ENCODE data around the gene DBP.
A peak's percentile ranks its signal among the peaks of the same experiment; 100 is the strongest.

DNA sequence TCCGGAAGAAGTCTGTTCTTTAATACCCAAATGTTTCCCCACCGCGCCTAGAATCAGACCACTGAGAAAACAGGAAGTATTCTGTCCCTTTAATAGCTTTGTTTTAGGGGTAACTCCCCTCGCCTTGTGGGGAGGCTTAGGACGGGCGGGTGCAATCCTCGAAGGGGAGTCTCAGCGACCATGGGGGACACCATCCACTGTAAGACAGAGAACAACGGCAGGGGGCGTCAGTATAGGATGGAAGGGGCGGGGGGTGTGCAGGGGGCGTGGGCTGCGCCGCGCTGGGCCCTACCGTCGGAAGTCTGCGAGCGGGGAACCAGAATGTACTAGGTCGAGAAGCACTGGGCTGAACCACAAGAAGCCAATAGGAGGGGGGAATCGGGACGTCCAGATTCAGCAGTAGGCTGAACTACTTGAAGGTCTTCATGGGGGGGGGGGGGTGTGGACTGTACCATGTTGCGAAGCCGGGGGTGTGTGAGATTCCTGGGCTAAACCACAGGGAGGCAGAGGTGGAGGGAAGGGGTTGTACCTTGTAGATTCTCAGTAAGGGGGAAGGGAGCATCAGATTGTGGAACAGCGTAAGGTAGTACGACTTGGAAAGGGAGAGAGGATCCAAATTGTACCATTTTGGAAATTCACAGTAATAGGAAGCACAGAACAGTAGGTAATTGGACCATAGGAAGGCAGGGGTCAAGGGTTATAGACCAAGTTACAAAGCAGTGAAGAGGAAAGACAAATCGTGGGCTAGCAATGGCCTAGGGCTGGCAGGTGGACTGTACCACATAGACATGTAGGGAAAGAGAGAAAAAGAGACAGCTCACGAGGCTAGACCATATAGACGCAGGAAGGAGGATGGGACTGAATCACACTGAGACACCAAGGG lies 1.0 kb upstream of the DBP start:
- TF ChIP-seq POLR2A (IDR thresholded peaks at IDR 0.05): peak; percentile 61
- TF ChIP-seq, protein P1, sequence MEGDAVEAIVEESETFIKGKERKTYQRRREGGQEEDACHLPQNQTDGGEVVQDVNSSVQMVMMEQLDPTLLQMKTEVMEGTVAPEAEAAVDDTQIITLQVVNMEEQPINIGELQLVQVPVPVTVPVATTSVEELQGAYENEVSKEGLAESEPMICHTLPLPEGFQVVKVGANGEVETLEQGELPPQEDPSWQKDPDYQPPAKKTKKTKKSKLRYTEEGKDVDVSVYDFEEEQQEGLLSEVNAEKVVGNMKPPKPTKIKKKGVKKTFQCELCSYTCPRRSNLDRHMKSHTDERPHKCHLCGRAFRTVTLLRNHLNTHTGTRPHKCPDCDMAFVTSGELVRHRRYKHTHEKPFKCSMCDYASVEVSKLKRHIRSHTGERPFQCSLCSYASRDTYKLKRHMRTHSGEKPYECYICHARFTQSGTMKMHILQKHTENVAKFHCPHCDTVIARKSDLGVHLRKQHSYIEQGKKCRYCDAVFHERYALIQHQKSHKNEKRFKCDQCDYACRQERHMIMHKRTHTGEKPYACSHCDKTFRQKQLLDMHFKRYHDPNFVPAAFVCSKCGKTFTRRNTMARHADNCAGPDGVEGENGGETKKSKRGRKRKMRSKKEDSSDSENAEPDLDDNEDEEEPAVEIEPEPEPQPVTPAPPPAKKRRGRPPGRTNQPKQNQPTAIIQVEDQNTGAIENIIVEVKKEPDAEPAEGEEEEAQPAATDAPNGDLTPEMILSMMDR (IDR thresholded peaks at IDR 0.05): peak in 2 of 3 donors; percentile 15 to 23

Measured in ovary (tissue), 3 donors.